Midbrain (tissue), 1 donor: Measurements from ENCODE around the gene C12orf56.

ENCODE experiments used
- DNase-seq: peaks from one replicate; lab custom pipeline; 2025; lab: John Stamatoyannopoulos, UW

The C12orf56 gene

GRCh38 chr12:64390275-64390851, at the start of gene C12orf56:
Gene C12orf56, minus strand, starts transcription at chr12:64390758. Its CDS starts 193 bp downstream, at chr12:64390565.
- DNase-seq: no peak

GRCh38 chr12:64440100-64440499, 49.5 kb upstream of the C12orf56 start:
- no peak for DNase-seq

- no peak for DNase-seq
Measured at GRCh38 chr12:64433915-64434314, 43.4 kb upstream of the C12orf56 start.

- DNase-seq: no peak
Measured at GRCh38 chr12:64431791-64432190, 41.2 kb upstream of the C12orf56 start.

GRCh38 chr12:64430886-64431285, 40.3 kb upstream of the C12orf56 start:
- DNase-seq: no peak

GRCh38 chr12:64428956-64429355, 38.4 kb upstream of the C12orf56 start:
- DNase-seq: no peak

- no peak for DNase-seq
Measured at GRCh38 chr12:64427988-64428387, 37.4 kb upstream of the C12orf56 start.

GRCh38 chr12:64419696-64420095, 29.1 kb upstream of the C12orf56 start:
- DNase-seq: no peak

GRCh38 chr12:64418209-64418608, 27.7 kb upstream of the C12orf56 start:
- DNase-seq: no peak

- DNase-seq: no peak
Measured at GRCh38 chr12:64413884-64414283, 23.3 kb upstream of the C12orf56 start.

GRCh38 chr12:64412459-64412858, 21.9 kb upstream of the C12orf56 start:
- no peak for DNase-seq

GRCh38 chr12:64411427-64411826, 20.9 kb upstream of the C12orf56 start:
- DNase-seq: no peak

GRCh38 chr12:64407342-64408223, 17.0 kb upstream of the C12orf56 start:
- DNase-seq: no peak

- DNase-seq: peak; percentile 45
Measured at GRCh38 chr12:64404470-64405256, 14.1 kb upstream of the C12orf56 start.

GRCh38 chr12:64403707-64404469, 13.3 kb upstream of the C12orf56 start, which contains the start of gene XPOT:
Gene XPOT, plus strand, starts transcription at chr12:64404392. Its CDS starts 5,644 bp downstream, at chr12:64410036.
- peak; percentile 89 for DNase-seq

GRCh38 chr12:64402181-64402580, 11.6 kb upstream of the C12orf56 start:
- DNase-seq: no peak

- peak; percentile 21 for DNase-seq
Measured at GRCh38 chr12:64400041-64400440, 9.5 kb upstream of the C12orf56 start.

GRCh38 chr12:64395739-64396138, 5.2 kb upstream of the C12orf56 start:
- no peak for DNase-seq

GRCh38 chr12:64392221-64392620, 1.7 kb upstream of the C12orf56 start:
- no peak for DNase-seq

GRCh38 chr12:64389154-64389553, 1.4 kb downstream of the C12orf56 start:
- DNase-seq: no peak

GRCh38 chr12:64387197-64387816, 3.3 kb downstream of the C12orf56 start:
- DNase-seq: no peak
